HG03139 (cell line): ENCODE data around the gene ZNF665.
"Not testable (repeated sequence)": the region's sequence is repeated elsewhere in the genome, so short reads cannot be mapped to it uniquely, and the experiment has no call there.

Experiments
- ATAC-seq: cut with Tn5 transposase; IDR thresholded peaks from one replicate; pipeline ENCODE4 v1.9.1; 2021; ENCODE audit not compliant: unreplicated experiment

ZNF665 gene

DNA sequence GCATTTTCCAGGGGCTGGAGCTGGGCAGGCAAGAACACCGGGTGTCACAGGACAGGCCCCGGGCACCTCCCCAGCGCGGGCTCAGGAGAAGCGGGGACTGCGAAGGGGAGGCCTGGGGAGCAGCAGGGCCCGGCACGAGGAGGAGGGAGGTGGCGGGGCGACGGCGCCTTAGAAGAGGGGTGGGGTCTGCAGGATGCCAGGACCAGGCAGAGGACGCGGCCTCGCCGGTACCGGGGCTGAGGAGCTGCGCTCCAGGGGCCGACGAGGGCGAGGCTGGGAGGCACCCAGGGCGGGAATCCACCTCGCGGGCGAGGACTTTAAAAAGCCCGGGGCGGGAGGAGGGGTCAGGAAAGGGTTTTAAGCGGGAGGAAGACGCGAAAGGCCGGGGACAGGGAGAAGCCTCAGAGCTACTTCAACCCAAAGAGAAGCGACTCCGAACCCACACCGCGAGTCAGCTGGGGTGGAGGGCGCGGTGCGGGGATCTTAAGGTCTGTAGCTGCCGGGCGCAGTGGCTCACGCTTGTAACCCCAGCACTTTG, 35.0 kb downstream of the ZNF665 start:
- ATAC-seq, result no peak

DNA sequence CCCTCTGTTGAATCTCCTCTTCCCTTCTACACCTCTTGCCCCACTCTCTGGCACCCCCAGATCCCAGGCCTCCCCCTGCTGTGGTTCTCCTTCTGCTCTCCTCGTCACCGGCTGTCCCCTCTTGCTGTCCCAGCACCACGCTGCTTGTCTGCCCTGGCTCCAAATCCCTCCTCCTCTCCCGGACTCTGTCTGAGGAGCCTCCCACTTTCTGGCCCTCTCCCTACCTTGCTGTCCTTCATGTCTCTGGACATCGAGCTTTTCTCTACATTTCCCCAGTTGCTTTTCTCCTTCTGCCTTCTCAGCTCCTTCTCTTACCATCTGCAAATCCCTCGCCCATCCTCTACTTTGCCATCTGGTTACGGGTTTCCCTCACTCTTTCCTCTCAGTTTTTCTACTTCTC, 35.5 kb downstream of the ZNF665 start:
- no peak for ATAC-seq

DNA sequence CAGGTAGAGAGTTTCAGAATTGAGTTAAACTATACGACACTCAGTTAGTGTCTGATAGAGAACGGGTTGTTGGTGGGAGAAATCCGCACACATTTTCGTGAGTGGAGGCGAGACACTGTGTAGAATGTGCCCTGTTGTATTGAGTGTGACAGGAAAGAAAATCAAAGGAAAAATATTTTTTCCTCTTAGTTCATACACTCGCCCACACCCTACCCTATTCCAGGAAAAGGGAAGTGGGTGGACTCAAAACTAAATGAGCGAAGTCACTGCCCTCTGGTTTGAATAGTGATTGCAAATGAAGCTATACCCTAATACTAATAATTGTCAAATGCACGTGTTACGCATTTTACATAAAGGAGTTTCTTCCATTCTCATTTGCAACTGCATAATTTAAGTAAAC, 36.3 kb downstream of the ZNF665 start:
- no peak for ATAC-seq

DNA sequence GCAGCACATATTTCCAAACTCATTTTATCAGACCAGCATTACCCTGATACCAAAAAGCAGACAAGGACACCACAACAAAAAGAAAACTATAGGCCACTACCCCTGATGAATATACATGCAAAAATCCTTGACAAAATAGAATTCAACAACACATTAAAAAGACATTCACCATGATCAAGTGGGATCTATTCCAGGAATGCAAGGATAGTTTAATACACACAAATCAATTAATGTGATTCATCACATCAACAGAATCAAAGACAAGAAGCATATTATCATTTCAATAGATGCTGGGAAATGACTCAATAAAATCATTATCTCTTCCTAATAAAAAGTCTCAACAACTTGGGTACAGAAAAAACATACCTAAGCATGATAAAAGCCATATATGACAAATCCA, 45.5 kb downstream of the ZNF665 start:
- no peak for ATAC-seq

DNA sequence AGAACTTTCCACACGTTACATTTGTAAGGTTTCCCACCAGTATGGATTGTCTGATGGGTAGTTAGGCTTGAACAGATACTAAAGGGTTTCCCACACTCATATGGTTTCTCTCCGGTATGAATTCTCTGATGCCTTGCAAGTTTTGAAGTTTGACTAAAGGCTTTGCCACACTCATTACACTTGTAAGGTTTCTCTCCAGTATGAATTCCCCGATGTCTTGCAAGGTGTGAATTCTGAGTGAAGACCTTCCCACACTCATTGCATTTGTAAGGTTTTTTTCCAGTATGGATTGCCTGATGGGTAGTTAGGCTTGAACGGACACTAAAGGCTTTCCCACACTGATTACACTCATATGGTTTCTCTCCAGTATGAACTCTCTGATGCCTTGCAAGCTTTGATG, 52.8 kb downstream of the ZNF665 start:
- ATAC-seq, result no peak

DNA sequence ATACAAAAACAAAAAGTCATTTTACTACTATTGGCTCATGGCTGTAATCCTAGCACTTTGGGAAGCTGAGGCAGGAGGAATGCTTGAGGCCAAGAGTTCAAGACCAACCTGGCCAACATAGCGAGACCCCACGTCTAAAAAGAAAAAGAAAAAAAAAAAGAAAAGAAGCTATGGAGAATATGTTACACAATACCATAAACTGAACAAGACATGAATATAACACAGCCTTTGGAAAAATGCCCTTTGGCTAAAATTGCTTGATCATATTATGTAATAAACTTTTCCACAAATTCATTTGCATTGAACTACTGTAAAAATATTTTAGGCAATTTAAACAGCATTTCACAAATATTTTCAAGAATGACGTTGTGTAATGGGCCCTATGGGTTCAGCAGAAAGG, 56.7 kb downstream of the ZNF665 start:
- no peak for ATAC-seq

DNA sequence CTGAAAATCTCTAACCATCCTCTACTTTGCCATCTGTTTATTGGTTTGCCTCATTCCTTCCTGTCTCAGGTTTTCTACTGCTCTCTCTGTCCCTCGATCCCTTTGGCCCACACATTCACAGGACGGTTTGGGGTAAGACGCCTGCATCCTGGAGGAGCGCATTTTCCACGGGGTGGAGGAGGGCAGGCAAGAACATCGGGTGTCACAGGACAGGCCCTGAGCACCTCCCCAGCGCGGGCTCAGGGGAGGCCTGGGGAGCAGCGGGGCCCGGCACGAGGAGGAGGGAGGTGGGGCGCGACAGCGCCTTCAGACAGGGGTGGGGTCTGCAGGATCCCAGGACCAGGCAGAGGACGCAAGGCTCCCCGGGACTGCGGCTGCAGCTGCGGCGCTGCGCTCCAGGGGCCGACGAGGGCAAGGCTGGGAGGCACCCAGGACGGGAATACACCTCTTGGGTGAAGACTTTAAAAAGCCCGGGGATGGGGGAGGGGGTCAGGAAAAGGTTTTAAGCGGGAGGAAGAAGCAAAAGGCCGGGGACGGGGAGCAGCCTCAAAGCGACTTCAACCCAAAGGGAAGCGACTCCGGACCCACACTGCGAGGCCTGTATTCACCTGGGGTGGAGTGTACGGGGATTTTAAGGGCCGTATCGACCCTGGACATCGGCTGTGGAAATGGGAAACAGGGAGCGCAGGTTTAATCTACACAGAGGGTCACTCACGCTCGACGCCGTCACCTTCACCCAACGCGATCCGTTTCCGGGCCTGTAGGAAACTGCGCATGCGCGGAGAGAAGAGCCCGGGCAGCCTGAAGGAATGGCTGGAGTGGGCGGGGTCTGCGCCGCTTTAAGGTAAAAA, 60.8 kb downstream of the ZNF665 start, which contains the start of gene ZNF415:
Gene ZNF415 (minus strand): TSS at position 770 of the 851 bp plus-strand sequence. CDS start 10,234 bp downstream, outside the sequence.
- ATAC-seq, result no peak

DNA sequence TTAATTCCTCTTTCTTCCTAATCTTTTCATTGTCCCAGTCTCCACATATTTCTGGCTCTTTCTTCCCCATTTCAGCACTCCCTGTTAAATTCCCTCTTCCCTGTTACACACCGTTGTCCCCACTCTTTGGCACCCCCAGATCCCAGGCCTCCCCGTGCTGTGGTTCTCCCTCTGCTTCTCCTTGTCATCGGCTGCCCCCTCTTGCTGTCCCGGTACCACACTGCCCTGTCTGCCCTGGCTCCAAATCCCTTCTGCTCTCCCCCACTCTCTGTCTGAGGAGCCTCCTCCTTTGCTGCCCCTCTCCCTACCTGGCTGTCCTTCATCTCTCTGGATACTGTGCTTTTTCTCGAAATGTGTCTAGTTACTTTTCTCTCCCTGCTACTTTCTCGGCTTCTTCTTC, 61.4 kb downstream of the ZNF665 start:
- no peak for ATAC-seq

DNA sequence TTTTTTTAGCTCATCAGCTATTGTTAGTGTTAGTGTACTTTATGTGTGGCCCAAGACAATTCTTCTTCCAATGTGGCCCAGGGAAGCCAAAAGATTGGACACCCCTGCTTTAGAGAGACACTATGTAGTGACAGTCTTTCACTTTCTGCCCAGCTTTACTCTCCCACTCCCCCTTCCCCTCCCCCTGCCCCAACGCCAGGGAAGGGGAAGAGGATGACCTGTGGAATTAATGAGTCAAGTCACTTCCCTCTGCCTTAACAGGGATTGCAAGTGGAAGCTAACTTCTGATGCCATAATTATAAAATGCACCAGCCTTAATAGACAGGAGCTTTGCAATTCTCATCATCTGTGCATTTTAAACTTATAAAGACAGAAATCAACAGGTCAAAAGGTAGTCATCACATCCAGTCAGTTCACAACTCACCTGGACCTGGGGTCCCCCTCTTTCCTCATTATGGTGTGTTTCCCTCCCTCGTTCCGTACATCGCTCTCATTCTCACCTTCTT, 62.0 kb downstream of the ZNF665 start:
- no peak for ATAC-seq

DNA sequence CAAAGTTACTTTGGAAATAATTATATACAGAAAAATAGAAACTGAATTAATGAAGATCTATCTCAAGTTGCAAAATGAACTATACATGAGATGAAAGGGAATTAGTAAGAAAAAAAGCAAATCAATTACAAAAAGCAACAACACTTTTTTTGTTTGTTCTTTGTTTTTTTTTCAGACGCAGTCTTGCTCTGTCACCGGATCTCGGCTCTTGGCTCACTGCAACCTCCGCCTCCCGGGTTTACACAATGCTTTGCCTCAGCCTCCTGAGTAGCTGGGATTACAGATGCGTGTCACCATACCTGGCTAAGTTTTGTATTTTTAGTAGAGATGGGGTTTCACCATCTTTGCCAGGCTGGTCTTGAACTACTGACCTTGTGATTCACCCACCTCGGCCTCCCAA, 62.7 kb downstream of the ZNF665 start:
- ATAC-seq, result no peak

DNA sequence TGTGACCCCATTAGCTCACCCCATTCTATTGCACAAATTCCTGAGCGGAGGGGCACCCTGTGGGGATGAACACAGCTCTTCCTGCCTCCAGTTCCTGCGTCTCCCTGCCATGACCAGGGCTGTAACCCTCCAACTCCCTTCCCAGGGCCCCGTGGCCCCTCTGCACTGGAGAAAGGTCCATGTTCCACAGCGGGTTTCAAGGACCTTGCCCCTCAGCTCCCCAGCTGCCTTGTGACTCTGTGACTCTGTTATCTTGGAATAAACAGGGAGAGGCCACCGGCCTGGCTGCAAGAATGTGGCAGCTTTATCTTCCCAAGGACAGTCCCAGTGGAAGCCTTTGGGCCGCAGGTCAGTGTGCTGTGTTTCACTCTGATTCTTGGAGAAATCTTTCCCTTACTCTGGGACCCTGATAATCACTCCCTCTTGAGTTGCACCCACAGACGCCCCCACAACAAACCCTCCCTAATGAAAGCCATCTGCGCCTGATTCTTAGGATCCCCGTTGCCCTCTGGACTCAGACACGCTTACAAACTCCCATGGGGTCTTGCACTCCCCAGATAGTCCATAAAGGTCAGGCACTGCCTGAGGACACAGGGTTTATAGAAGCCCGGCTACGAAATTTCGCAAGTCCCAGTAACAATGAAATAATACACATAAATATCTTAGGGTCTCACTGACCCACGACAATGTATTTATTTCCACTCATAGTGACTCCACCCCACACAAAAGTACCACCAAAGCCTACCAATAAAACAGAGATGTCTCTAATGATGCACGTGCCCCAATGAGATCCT, 66.2 kb downstream of the ZNF665 start:
- ATAC-seq, result not testable (repeated sequence)

DNA sequence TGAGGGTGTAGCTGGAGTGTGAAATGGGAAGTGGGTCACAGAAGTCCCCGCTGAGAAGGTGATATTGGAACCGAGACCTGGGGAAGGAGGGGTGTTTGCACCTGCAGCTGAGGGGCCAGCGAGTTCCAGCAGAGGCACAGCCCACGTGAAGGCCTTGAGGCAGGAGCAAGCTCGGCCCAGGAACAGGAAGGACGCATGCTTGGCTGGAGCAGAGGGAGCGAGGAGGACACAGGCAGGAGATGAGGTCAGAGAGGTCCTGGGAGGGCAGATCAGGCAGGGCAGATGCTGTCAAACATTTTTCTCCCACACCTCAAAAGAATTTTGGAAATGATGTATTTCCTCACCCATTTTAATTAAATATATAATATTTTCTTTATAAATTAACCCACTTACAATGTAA, 69.8 kb downstream of the ZNF665 start:
- ATAC-seq, result no peak
